GM21381 (cell line): Measurements from ENCODE around the gene MOGAT2.
A peak's percentile ranks its signal among the peaks of the same experiment; 100 is the strongest.
"Not testable (repeated sequence)": the region's sequence is repeated elsewhere in the genome, so short reads cannot be mapped to it uniquely, and the experiment has no call there.

ENCODE experiments used
- ATAC-seq: cut with Tn5 transposase; IDR thresholded peaks from one replicate; pipeline ENCODE4 v1.9.1; 2021; ENCODE audit warnings: mild to moderate bottlenecking, moderate library complexity; ENCODE audit not compliant: unreplicated experiment

MOGAT2 gene

GRCh38 chr11:75748729-75749273 is 31.2 kb downstream of the MOGAT2 start:
- ATAC-seq = not testable (repeated sequence)

- not testable (repeated sequence) for ATAC-seq
Observed at GRCh38 chr11:75754933-75755332, 37.3 kb downstream of the MOGAT2 start.

GRCh38 chr11:75757651-75758050 is 40.0 kb downstream of the MOGAT2 start:
- ATAC-seq = no peak

GRCh38 chr11:75759832-75760231 is 42.2 kb downstream of the MOGAT2 start:
- ATAC-seq = no peak

- no peak for ATAC-seq
Observed at GRCh38 chr11:75760243-75760642, 42.6 kb downstream of the MOGAT2 start.

GRCh38 chr11:75760710-75761493 is 43.3 kb downstream of the MOGAT2 start:
- no peak for ATAC-seq

- no peak for ATAC-seq
Observed at GRCh38 chr11:75762158-75762557, 44.5 kb downstream of the MOGAT2 start.

GRCh38 chr11:75762885-75763284 is 45.2 kb downstream of the MOGAT2 start:
- ATAC-seq = no peak

GRCh38 chr11:75763846-75764245 is 46.2 kb downstream of the MOGAT2 start:
- no peak for ATAC-seq

- no peak for ATAC-seq
Observed at GRCh38 chr11:75765116-75765515, 47.5 kb downstream of the MOGAT2 start.

GRCh38 chr11:75766443-75767227 is 49.0 kb downstream of the MOGAT2 start:
- no peak for ATAC-seq

- ATAC-seq = no peak
Observed at GRCh38 chr11:75767228-75767572, 49.6 kb downstream of the MOGAT2 start.

GRCh38 chr11:75767793-75768111 is 50.1 kb downstream of the MOGAT2 start:
- ATAC-seq = no peak

GRCh38 chr11:75768112-75768908 is 50.7 kb downstream of the MOGAT2 start, which contains the start of gene DGAT2:
TSS of gene DGAT2 (plus strand) at chr11:75768778. CDS start at chr11:75768992, 214 bp downstream.
- peak; percentile 67 for ATAC-seq

GRCh38 chr11:75768909-75769771 is 51.5 kb downstream of the MOGAT2 start:
- ATAC-seq = no peak

- no peak for ATAC-seq
Observed at GRCh38 chr11:75770102-75770501, 52.5 kb downstream of the MOGAT2 start.

GRCh38 chr11:75771646-75772410 is 54.2 kb downstream of the MOGAT2 start:
- no peak for ATAC-seq

- peak; percentile 87 for ATAC-seq
Observed at GRCh38 chr11:75773595-75774353, 56.1 kb downstream of the MOGAT2 start.

GRCh38 chr11:75775056-75775455 is 57.4 kb downstream of the MOGAT2 start:
- no peak for ATAC-seq
